Ovary (tissue), 3 donors: ENCODE measurements around the gene ABCA9.

Experiments used
- CTCF ChIP-seq, 3 donors: fragments of 450-650 bp in 2 of 3; fragments of 200-600 bp in 1 of 3; IDR thresholded peaks; one replicate each; pipeline versions ENCODE4 v1.5.1 to v1.8.0; 2016 to 2022; ENCODE audit warnings: antibody characterized with exemption in 3 of 3, mild to moderate bottlenecking in 1 of 3
- EP300 ChIP-seq: sonication (generic); formaldehyde crosslinking; IDR thresholded peaks from one replicate; pipeline ENCODE4 v1.6.1; 2017; ENCODE audit warnings: antibody characterized with exemption
- POLR2A ChIP-seq: fragments of 450-650 bp; IDR thresholded peaks from one replicate; pipeline ENCODE4 v1.6.1; 2017; ENCODE audit warnings: antibody characterized with exemption, mild to moderate bottlenecking, moderate library complexity
- donor health status: DM: no; HTN: no; CAD: no.

GRCh38 chr17:69088643-69089200 lies 28.0 kb upstream of the ABCA9 start:
- no peak for TF ChIP-seq CTCF (IDR thresholded peaks at IDR 0.05)
- TF ChIP-seq POLR2A = no peak
- no peak for TF ChIP-seq EP300
